GM18858 (cell line): ENCODE data around the gene SSH3.

Experiments
- ATAC-seq: cut with Tn5 transposase; IDR thresholded peaks from one replicate; pipeline ENCODE4 v1.9.1; 2021; ENCODE audit not compliant: unreplicated experiment

Gene SSH3

DNA sequence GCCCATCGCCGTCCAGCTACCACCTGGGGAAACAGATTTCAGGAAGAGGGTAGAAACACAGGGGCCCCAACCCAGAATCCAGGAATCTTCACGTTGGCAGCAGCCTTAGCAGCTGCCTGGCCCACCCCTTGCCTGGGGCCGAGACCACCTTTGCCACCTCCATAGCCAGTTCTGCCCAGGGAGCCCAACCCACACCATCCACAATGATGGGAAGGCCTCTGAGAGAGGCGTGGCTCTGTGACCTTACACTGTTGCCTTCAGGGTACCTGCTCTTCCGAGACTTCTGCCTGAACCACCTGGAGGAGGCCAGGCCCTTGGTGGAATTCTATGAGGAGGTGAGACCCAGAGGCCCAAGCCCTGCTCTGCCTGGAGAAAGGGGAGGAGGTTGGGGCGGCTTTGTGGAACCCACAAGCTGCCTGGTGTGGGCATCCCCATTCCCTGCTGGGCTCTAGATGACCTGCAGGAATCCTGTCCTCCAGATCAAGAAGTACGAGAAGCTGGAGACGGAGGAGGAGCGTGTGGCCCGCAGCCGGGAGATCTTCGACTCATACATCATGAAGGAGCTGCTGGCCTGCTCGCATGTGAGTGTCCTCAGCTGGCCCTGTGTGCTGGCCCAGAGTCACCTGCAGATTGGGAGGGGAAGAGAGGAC lies 24.3 kb upstream of the SSH3 start:
- no peak for ATAC-seq

GRCh38 chr11:67279589-67280340 lies 23.6 kb upstream of the SSH3 start:
- ATAC-seq = no peak

GRCh38 chr11:67280341-67280787 lies 23.0 kb upstream of the SSH3 start:
- ATAC-seq = no peak

- no peak for ATAC-seq
Measured at GRCh38 chr11:67280788-67281551, 22.4 kb upstream of the SSH3 start.

DNA sequence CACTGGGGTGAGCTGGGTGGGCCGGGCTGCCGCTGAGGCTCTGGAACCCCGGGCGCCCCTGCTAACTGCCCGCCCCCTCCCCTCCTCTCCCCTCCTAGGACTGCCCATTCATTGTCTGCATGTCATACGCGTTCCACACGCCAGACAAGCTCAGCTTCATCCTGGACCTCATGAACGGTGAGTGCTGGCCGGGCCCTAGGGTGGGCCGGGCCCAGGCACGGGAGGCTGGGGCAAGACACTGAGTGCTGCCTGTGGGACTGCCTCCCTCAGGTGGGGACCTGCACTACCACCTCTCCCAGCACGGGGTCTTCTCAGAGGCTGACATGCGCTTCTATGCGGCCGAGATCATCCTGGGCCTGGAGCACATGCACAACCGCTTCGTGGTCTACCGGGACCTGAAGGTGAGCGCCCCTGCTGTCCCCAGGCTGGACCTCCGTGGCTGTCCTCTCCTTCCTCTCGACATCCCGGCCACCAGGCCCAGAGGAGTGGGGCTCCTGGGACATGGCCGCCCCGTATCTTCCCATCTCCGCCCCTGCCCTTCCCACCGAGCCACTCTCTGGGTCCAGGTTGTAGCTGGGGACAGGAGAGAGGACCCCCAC lies 21.7 kb upstream of the SSH3 start:
- no peak for ATAC-seq

- no peak for ATAC-seq
Measured at GRCh38 chr11:67282155-67282875, 21.0 kb upstream of the SSH3 start.

- no peak for ATAC-seq
Measured at GRCh38 chr11:67282876-67283371, 20.4 kb upstream of the SSH3 start.

DNA sequence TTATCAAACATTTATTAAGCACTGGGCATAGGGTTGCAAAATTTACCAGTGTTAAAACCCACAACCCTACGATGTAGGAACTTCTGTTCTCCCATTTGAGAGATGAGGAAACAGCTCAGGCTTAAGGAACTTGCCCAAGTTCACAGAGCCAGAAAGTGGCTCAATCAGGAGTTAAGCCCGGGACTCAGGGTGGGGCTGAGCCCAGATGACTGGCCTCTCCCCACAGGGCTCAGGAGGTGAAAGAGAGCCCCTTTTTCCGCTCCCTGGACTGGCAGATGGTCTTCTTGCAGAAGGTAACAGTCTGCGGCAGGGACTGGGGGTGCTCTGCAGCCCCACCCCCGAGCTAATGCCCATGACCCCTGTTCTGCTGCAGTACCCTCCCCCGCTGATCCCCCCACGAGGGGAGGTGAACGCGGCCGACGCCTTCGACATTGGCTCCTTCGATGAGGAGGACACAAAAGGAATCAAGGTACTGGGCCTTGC lies 19.8 kb upstream of the SSH3 start:
- ATAC-seq = no peak

DNA sequence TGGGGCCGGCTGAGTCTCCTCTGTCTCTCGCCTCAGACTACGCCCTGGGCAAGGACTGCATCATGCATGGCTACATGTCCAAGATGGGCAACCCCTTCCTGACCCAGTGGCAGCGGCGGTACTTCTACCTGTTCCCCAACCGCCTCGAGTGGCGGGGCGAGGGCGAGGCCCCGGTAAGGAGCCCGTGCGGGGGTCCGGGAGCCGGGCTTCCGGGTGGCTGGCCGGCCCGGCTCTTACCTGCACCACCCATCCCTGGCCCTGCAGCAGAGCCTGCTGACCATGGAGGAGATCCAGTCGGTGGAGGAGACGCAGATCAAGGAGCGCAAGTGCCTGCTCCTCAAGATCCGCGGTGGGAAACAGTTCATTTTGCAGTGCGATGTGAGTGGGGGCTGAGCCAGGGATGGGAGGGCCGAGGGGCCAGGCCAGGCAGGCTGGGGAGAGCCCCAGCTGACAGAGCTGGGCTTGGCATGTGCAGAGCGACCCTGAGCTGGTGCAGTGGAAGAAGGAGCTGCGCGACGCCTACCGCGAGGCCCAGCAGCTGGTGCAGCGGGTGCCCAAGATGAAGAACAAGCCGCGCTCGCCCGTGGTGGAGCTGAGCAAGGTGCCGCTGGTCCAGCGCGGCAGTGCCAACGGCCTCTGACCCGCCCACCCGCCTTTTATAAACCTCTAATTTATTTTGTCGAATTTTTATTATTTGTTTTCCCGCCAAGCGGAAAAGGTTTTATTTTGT lies 18.4 kb upstream of the SSH3 start:
- ATAC-seq = no peak

DNA sequence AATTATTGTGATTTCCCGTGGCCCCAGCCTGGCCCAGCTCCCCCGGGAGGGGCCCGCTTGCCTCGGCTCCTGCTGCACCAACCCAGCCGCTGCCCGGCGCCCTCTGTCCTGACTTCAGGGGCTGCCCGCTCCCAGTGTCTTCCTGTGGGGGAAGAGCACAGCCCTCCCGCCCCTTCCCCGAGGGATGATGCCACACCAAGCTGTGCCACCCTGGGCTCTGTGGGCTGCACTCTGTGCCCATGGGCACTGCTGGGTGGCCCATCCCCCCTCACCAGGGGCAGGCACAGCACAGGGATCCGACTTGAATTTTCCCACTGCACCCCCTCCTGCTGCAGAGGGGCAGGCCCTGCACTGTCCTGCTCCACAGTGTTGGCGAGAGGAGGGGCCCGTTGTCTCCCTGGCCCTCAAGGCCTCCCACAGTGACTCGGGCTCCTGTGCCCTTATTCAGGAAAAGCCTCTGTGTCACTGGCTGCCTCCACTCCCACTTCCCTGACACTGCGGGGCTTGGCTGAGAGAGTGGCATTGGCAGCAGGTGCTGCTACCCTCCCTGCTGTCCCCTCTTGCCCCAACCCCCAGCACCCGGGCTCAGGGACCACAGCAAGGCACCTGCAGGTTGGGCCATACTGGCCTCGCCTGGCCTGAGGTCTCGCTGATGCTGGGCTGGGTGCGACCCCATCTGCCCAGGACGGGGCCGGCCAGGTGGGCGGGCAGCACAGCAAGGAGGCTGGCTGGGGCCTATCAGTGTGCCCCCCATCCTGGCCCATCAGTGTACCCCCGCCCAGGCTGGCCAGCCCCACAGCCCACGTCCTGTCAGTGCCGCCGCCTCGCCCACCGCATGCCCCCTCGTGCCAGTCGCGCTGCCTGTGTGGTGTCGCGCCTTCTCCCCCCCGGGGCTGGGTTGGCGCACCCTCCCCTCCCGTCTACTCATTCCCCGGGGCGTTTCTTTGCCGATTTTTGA lies 17.5 kb upstream of the SSH3 start:
- no peak for ATAC-seq

DNA sequence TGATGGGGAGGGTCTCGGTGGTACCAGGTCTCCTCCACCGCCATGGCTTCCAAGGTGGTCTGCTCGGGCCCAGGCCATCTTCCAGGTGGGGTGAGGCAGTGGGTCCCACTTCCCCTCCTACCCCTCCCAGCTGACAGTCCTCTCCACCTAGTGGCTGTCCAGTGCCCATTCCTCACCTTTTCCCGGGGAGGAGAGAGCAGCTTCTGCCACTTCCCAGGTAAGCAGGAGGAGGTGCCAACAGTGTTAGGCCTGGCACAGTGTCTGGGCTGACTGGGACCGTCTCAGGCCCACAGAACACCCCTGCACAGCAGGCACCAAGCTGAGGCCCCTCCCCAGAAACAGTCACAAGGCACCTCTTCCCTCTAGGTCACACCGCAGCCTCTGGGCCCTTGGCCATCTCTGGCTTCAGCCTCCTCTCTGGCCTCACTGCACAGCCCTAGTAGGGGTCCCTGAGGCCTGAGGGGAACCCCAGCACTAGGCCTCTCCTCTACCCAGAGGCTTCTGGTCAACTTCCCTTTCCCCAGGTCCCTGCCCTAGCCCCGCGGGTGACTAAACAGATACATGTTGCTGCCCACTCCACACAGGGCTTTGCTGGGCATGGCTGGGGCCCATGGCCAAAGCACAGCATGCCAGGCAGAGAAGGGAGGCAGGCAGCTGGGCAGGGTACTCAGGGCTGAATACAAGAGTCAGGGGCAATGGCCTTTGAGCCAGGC lies 16.6 kb upstream of the SSH3 start:
- ATAC-seq = no peak

- no peak for ATAC-seq
Measured at GRCh38 chr11:67287355-67288197, 15.8 kb upstream of the SSH3 start.

DNA sequence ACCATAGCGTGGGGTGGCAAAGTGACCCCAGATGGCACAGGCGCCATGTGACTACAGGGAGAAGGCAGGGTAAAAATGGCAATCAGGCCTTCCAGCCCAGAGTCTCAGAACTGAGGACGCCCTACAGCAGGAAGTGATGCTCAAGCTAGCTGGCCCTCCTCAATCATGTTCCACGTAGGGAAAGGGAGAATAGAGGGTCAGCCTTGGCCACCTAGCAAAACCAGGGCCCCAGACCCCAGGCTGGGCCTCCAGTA lies 15.2 kb upstream of the SSH3 start:
- ATAC-seq = no peak

DNA sequence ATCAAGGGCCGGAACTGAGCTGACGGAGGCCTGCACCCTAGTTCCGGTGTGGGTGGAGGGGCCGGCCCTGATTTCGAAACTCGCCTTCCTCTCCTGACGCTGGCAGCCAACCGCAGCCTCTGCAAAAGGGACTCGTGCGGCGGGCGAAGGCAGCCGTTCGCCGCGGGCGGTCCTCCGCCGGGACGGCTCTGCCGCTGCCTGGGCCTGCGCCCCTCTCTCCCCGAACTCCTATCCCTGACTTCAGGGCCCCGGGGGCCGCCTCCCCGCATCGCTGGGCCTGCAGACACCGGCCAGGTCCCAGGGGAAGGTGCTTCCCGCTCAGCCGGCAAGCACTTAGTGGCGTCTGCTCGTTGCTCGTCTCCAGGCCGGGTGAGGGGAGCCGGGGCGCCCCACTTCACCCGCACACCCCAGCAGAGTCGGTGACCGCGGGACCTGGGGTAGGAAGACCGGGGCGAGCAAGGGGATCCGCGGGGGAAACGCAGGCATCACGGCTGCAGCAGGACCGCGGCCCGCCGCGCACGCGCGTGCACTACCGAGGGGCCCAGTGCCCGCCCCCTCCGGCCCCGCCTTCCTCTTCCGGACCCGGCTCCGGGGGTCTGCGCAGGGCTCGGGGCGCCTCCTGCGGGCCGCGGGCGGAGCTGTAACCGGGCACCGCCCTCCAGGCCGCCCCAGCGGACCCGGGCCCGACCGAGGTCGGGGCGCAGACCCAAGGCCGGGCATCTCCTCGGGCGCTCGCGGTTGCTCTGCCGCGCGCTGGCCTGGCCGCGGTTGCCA lies 14.7 kb upstream of the SSH3 start:
- peak; percentile 48 for ATAC-seq

- ATAC-seq = peak; percentile 30
Measured at GRCh38 chr11:67289226-67289650, 14.1 kb upstream of the SSH3 start, which contains the start of gene ANKRD13D. ANKRD13D (plus strand) TSS chr11:67289303; CDS start chr11:67289461, 158 bp downstream.

DNA sequence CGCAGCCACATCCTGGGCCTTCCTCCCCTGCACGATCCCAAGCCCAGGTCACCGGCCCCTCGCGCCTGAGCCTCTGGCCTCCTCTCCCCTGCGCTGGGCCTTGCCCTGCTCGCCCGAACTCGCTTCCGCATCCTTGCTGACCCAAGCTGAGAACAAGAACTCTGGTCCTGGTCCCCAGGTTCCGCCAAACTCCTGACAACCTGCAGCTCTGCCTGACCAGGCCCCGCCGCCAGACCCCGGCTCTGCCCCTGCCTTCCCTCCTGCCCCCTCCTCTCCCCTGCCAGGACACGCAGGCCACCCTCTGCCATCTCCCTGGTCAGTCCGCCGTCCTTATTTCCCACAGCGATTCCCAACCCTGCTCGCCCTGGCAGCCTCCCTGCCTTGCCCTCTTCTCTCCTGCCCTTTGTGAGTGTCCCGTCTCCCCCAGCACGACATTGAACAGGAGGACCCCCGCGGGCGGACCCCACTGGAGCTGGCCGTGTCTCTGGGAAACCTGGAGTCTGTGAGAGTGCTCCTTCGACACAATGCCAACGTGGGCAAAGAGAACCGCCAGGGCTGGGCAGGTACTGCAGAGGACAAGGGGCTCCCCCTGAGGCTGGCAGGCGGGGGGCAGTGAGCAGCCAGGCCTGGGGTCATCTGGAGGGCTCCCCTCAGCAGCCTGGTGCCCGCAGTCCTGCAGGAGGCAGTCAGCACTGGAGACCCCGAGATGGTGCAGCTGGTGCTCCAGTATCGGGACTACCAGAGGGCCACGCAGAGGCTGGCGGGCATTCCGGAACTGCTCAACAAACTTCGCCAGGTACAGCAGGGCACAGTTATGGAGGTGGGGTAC lies 13.5 kb upstream of the SSH3 start:
- ATAC-seq = no peak
